Left lung (tissue), 10 donors: ENCODE data around the gene ZBED2. TPM values are rescaled to one million over a fixed set of nuclear protein-coding genes. Genes with fewer than 3 reads are reported as not detected.
A peak's percentile ranks its signal among the peaks of the same experiment; 100 is the strongest.

Experiments
- ATAC-seq: fragments of 200-7000 bp; cut with Tn5 transposase; one replicate; pipeline ENCODE4 v1.9.1; 2020; ENCODE audit warnings: moderate library complexity
- DNase-seq, 4 donors: peaks; one replicate each; pipeline ENCODE4 v3.0.0-alpha.2; 2013 to 2020
- H3K27ac ChIP-seq, 2 donors: fragments of 200-600 bp; sonication (generic) in 1 of 2; one replicate each; pipeline versions ENCODE4 v1.5.0 to v1.8.0; 2020 to 2021
- H3K27me3 ChIP-seq, 2 donors: fragments of 200-600 bp; sonication (generic) in 1 of 2; one replicate each; pipeline versions ENCODE4 v1.5.0 to v1.8.0; 2020 to 2021
- H3K36me3 ChIP-seq, 2 donors: fragments of 200-600 bp; sonication (generic) in 1 of 2; one replicate each; pipeline versions ENCODE4 v1.5.0 to v1.8.0; 2020 to 2021
- H3K4me1 ChIP-seq, 2 donors: fragments of 200-600 bp; one replicate each; pipeline ENCODE4 v1.8.0; 2021
- H3K4me3 ChIP-seq, 2 donors: fragments of 200-600 bp; sonication (generic) in 1 of 2; one replicate each; pipeline versions ENCODE4 v1.5.0 to v1.8.0; 2020 to 2021; ENCODE audit warnings: mild to moderate bottlenecking in 1 of 2
- H3K9me3 ChIP-seq, 2 donors: fragments of 200-600 bp; sonication (generic) in 1 of 2; one replicate each; pipeline versions ENCODE4 v1.5.0 to v1.8.0; 2020 to 2021
- CTCF ChIP-seq, 2 donors: fragments of 200-600 bp; sonication (generic) in 1 of 2; IDR thresholded peaks; one replicate each; pipeline versions ENCODE4 v1.5.0 to v1.8.0; 2021; ENCODE audit warnings: antibody characterized with exemption in 2 of 2
- intact Hi-C, 2 donors: fragments of 100-400 bp; cut with DNase I; formaldehyde crosslinking; loops; one replicate each; pipeline versions ENCODE4 v1.11.2 to v1.14.2; 2022
- polyA plus RNA-seq, 6 donors: library from polyadenylated mRNA; unstranded; fragments of 120-200 nt; gene quantifications; one replicate each; pipeline ENCODE4 v1.2.1, GENCODE V29; 2013; ENCODE audit not compliant: insufficient read length in 6 of 6
- total RNA-seq, 2 donors: library from RNA; stranded (reverse); fragmentation: NEBNext Ultra II Directional; extraction: Animal tissue kit (Norgen Biotek cat#: 25700); gene quantifications; one replicate each; pipeline ENCODE4 v1.2.1, GENCODE V29; 2021
- donor health status: DM: no; HTN: yes; CAD: no.
- donor health status: DM: no; HTN: no; CAD: no.

The ZBED2 gene
- total and polyA plus RNA-seq, 8 donors: 0.11 to 19.2 (median 0.21) TPM

- no peak for DNase-seq
- H3K9me3 ChIP-seq: peaks cover 0 to 7% of the 10 kb centered on the region in 2 donors
- TF ChIP-seq CTCF (IDR thresholded peaks at IDR 0.05): no peak
- no peaks in the 10 kb centered on the region for H3K36me3 ChIP-seq
- no peak for ATAC-seq
- H3K27ac ChIP-seq: no peak overlapping the region
- no peaks in the 10 kb centered on the region for H3K4me1 ChIP-seq
- no peak overlapping the region for H3K4me3 ChIP-seq
- H3K27me3 ChIP-seq: no peaks in the 10 kb centered on the region
- intact Hi-C loops: no loop called here
Measured at GRCh38 chr3:111617406-111617805, 22.3 kb upstream of the ZBED2 start.

DNA sequence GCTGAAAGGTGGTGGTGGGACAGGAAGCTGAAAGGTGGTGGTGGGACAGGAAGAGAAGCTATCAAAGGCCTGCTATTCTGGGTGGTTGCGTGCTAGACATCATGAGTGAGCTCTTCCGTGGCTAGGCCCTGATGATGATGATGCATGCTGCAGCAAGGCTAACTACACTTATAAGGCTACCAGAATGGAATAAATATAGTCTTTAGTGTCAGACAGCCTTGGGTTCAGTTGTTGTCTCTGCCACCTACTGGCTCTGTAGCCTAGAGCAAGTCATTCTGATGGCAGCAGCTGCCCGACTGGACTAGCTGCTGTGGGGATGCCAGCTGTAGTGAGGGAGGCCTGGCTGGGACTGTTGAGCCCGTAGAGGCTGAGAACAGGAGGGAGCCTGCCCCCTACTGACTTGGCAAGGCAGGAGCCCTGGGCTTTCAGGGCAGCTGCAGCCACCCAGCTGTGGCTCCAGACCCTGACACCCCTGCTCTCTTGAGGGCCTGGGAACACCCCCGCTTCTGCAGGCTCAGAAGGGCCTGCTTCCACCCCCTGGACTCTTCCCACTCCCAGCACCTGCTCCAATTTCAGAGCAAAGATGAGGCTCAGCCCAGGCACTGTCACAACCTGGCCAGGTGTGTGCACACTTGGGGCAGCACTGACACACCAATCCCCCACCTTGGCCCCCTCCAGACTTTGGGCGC, 21.4 kb upstream of the ZBED2 start:
- Histone ChIP-seq H3K27ac (no peak overlapping the region), H3K4me3 (no peak overlapping the region), H3K27me3 (no peaks in the 10 kb centered on the region), H3K4me1 (no peaks in the 10 kb centered on the region), H3K9me3 (peaks cover 0 to 7% of the 10 kb centered on the region in 2 donors), H3K36me3 (no peaks in the 10 kb centered on the region)
- ATAC-seq (peak; percentile 90), DNase-seq (peak in 2 of 4 donors; percentile 49 to 68)
- intact Hi-C loops: no loop called here
- peak; percentile 13 to 29 for TF ChIP-seq CTCF (IDR thresholded peaks at IDR 0.05)

GRCh38 chr3:111615880-111616279, 20.7 kb upstream of the ZBED2 start:
- H3K27ac ChIP-seq: no peak overlapping the region
- intact Hi-C loops: no loop called here

GRCh38 chr3:111613294-111613693, 18.1 kb upstream of the ZBED2 start:
- Histone ChIP-seq H3K9me3 (peaks cover 0 to 7% of the 10 kb centered on the region in 2 donors), H3K36me3 (no peaks in the 10 kb centered on the region), H3K4me3 (no peak overlapping the region), H3K27ac (no peak overlapping the region), H3K27me3 (no peaks in the 10 kb centered on the region), H3K4me1 (no peaks in the 10 kb centered on the region)
- DNase-seq: no peak
- no peak for TF ChIP-seq CTCF (IDR thresholded peaks at IDR 0.05)
- no peak for ATAC-seq
- intact Hi-C loops: no loop called here

More at GRCh38 chr3:111615880-111616279, 20.7 kb upstream of the ZBED2 start:
- Histone ChIP-seq H3K9me3 (peaks cover 0 to 7% of the 10 kb centered on the region in 2 donors), H3K27me3 (no peaks in the 10 kb centered on the region), H3K36me3 (no peaks in the 10 kb centered on the region), H3K4me3 (no peak overlapping the region), H3K4me1 (no peaks in the 10 kb centered on the region)
- ATAC-seq (no peak), DNase-seq (no peak)
- no peak for TF ChIP-seq CTCF (IDR thresholded peaks at IDR 0.05)

GRCh38 chr3:111610612-111611054, 15.5 kb upstream of the ZBED2 start:
- Histone ChIP-seq H3K4me1 (no peaks in the 10 kb centered on the region), H3K36me3 (no peaks in the 10 kb centered on the region), H3K27me3 (no peaks in the 10 kb centered on the region), H3K27ac (no peak overlapping the region), H3K4me3 (no peak overlapping the region), H3K9me3 (no peaks in the 10 kb centered on the region)
- DNase-seq: no peak
- no peak for ATAC-seq
- TF ChIP-seq CTCF (IDR thresholded peaks at IDR 0.05): no peak
- intact Hi-C loops: no loop called here
